Renal cortex interstitium (tissue), 15 donors: ENCODE measurements around the gene OR7A5. TPM values are rescaled to one million over a fixed set of nuclear protein-coding genes. Genes with fewer than 3 reads are reported as not detected.

Experiments
- DNase-seq, 11 donors: peaks; one replicate each; pipeline ENCODE4 v3.0.0-alpha.2; 2013; ENCODE audit warnings: low read depth in 9 of 11, low spot score in 4 of 11; ENCODE audit errors: extremely low read depth in 1 of 11
- long read RNA-seq, 16 experiments: transcript quantifications; one replicate each; lab custom pipeline, GENCODE V29; 2026
- polyA plus RNA-seq, 3 donors: library from polyadenylated mRNA; unstranded; fragments of 120-200 nt; gene quantifications; one replicate each; pipeline ENCODE4 v1.2.1, GENCODE V29; 2013; ENCODE audit not compliant: insufficient read length in 3 of 3

OR7A5 gene
- polyA plus RNA-seq: under 1 TPM in 1 of 3 donors, not detected in 2; 0.03 TPM
- long read RNA-seq, donor 1: 0 reads
- long read RNA-seq, donor 2: 0 reads
- long read RNA-seq, donor 3: 0 reads
- long read RNA-seq, donor 4: 0 reads
- long read RNA-seq, donor 5: 0 reads
- long read RNA-seq, donor 6: 0 reads
- long read RNA-seq, donor 7: 0 reads
- long read RNA-seq, donor 8: 0 reads
- long read RNA-seq, donor 9: 0 reads
- long read RNA-seq, donor 10: 0 reads
- long read RNA-seq, donor 11: 0 reads
- long read RNA-seq, donor 12: 0 reads
- long read RNA-seq, donor 13: 0 reads
- long read RNA-seq, donor 14: 0 reads
- long read RNA-seq, donor 15, partial matches to known transcripts: 0 of 1 reads
- long read RNA-seq, donor 15, other reads (novel, unspliced or antisense): 0 of 1 reads
- long read RNA-seq, donor 16: 0 reads

DNA sequence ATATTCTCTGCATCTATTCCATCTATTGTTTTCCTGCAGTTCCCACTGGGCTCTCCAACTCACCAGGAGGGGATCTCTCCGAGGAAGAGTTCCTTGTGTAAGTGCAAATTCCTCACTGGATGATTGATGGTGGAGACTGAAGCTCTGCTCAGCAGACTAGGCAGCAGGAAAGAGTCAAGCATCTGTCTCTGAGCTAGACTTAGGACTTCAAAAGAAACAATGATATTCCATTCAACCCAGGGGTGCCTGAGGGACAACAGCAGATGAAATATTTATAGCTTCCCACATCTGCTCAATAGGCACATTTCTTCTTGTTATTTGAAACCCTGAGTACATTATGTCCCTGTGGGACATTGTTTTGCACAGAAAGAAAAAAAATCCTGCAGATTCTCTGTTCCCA, at the start of gene OR7A5, which contains the start of gene OR7C1:
TSS of gene OR7A5 (minus strand) at position 175 of the 400 bp plus-strand sequence. CDS start 6,944 bp downstream, outside the sequence.
TSS of gene OR7C1 (minus strand) at position 175 of the 400 bp plus-strand sequence. CDS start 35,049 bp downstream, outside the sequence.
- DNase-seq: peak in 7 of 11 donors; percentile 5 to 52 (median 49)

DNA sequence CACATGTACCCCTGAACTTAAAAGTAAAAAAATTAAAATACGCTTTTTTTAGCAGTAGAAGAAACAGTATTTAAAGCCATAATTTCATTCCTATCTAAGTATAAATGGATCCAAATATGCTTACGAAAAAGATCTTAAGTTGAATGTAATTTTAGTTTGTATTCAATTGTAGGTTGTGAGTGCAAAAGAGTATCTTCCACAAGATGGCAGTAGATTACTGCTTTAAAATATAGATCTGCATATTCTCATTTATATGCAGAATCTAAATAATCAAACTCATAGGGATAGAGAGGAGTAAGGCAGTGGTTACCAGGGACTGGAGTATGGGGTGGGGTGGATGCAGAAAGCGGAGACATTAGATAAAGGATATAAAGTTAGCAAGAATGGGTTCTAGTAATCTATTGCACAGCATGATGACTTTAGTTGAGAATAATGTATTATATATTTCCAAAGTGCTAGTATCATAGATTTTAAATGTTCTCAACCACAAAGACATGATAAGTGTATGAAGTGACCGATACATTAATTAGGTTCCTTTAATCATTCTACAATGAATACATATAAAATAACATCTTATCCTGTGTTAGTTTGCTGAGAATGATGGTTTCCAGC, 36.7 kb upstream of the OR7A5 start:
- DNase-seq: peak in 1 of 11 donors; percentile 6

DNA sequence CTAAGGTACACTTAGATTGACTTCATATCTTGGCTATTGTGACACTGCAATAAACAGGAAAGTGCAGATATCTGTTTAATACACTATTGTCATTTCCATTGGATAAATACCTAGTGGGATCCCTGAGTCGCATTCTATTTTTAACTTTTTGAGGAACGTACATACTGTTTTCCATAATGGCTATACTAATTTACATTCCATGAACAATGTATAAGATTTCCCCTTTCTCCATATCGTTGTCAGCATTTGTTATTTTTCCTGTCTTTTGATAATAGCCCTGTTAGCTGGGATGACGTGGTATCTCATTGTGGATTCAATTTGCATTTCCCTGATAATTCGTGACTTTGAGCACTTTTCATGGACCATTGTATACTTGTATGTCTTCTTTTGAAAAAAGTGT, 33.5 kb upstream of the OR7A5 start:
- DNase-seq: no peak

DNA sequence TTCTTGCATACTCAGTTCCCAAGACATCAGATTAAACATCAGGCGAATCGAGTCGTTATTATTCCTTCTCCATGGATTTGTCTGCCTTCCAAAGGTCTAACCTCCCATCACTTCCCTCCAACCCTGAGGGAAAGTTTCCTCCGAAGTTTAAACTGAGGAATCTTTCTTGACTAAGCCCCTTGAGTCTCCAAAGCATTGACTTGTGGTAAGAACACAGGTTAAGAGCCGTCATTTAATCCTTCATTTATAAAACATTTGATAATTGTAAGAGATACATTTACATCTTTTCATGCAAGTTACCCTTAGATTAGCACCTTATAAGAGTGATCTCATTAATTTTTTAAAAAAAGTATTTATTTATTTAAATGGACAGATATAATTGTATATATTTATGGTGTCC, 13.8 kb upstream of the OR7A5 start, which contains the start of gene OR7A10:
TSS of gene OR7A10 (minus strand) at position 101 of the 400 bp plus-strand sequence. CDS start 7,045 bp downstream, outside the sequence.
- DNase-seq: no peak

DNA sequence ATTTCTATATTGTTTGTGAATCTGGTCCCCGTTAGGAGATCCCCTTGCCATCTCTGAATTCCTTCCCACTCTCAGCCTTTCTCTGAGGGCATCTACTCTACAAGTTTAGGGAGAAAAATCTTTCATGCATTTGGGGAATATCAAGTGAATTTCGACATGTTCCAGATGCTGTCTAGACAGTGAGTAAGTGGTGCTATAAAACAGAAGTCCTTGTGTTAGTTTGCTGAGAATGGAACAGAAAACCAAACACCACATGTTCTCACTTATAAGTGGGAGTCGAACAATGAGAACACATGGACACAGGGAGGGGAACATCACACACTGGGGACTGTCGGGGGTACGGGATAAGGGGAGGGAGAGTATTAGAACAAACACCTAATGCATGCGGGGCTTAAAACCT, 8.6 kb upstream of the OR7A5 start:
- peak in 4 of 11 donors; percentile 17 to 38 (median 28) for DNase-seq

DNA sequence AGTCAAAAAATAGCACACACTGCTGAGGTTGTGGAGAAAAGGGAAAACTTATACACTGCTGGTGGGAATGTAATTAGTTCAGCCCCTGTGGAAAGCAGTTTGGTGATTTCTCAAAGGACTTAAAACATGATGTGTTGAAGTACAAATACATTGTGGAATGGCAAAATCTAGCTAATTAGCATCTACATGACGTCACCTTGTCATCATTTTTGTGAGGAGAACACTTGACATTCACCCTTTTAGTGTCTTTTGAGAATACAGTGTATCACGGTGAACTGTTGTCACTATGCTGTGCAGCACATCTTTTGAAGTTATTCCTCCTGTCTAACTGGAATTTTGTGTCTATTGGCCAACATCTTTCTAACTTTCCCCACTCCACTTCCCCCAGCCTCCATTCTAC, 8.2 kb upstream of the OR7A5 start:
- no peak for DNase-seq

DNA sequence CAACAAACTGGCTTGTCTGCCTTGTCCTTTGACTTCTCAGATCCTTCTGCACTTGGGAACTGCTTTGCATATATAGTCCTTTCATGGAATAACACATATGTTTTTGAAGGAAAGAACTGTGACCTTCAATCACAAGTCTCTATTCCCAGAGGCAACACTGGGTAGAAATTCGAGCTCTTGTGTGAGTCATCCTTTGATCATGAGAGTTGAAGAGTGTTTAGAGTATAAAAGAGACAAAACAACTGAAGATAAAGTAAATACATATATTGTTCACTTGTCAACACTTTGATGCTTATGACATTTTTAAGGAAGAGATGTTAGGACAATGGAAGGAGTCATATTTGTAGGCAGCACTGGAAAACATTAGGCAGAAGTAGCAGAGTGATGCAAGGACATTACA, 5.2 kb upstream of the OR7A5 start:
- DNase-seq: no peak

DNA sequence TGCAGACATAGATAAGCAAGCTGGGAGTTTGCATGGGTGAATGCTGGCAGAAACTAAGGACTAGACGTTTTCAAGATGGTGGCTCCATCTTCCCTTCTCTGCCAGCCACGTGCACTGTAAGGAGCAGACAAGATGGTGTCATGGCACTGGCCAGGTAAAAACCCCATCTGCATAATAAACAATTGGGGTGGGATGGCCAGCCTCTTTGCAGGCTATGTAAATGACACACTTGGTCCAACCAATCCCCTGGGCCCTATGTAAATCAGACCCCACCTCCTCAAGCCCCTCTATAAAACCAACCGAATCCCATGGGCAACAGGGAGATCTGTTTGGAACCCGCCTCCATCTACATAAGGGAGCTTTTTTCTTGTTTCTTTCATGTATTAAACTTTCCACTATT, 2.4 kb upstream of the OR7A5 start:
- DNase-seq: no peak

DNA sequence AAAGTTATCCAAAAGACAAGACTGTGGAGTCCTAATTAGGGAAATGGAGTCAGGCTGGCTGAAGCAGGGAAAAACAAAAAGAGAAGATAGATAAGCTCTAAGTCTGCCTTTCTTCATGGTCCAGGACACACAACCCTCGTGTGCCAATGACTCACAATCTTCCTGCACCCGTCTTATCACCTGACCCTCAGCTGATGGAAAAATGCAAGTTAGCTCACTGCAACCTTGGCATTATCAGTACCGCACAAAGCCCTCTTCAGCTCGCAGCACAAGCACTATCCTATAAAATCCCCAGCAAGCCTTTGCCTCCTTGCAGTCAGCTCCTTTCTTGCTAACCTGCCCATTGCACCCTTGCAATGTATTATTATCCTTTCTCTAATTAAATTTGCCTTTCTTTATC, 4.3 kb downstream of the OR7A5 start:
- DNase-seq: no peak

DNA sequence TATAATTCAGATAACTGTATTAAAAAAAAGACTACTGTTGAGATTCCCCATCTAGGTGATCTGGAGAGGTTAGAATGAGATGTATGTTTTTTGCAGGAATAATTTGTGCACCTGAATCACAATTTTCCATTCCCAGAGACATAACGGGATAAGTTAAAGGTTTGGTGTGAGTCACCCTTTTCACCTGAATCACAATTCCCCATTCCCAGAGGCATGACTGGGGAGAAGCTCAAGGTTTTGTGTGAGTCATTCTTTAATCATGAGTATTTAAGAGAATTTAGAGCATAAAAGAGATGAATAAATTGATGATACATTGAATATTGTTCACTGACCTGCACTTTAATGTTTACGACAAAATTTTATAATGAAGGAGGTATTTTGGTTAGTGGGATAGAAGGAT, 9.0 kb downstream of the OR7A5 start:
- DNase-seq: no peak

DNA sequence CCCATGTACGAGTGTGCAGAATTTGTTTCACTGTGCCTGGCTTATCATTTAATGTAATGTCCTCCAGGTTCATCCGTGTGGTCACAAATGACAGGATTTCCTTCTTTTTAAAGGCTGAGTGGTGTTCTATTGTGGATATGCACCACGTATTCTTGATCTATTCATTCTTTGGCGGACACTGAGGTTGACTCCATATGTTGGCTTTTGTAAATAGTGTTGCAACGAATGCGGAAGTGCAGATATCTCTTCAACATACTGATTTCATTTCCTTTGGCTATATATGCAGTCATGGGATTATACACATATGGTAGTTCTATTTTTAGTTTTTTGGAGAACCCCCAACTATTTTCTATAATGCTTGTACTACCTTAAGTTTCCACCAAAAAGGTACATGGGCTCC, 13.0 kb downstream of the OR7A5 start:
- no peak for DNase-seq

DNA sequence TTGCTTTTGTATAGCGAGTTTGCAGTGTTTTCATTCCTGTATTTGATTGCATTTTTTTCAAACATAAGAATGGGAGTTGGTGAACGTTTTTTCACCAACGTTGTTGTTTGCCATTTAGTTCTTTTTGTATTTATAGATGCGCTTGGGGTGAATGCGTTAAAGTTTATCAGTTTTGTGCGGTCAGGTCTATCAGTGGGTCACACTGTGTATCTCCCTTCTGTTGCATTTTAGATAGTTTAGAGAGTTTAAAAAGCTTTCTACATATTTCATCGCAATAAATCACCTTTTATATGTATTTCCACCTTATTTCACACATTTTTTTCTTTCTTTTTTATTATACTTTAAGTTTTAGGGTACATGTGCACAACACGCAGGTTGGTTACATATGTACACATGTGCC, 16.4 kb downstream of the OR7A5 start:
- DNase-seq: no peak

DNA sequence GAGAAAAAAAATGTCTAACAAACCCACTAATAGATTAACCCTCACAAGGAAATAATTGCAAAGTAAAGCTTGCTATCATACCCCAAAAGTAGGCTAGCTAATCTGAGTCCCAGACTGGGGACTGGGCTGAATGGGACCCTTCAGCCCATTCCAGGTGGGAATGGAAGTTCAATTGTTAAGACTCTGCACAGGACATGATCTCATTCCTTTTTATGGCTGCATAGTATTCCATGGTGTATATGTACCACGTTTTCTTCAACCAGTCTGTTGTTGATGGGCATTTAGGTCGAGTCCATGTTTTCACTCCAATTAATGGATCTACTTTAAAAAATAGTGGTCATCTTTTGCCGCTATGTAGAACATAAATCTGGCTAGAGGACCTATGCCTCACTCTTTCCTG, 17.9 kb downstream of the OR7A5 start:
- DNase-seq: no peak

DNA sequence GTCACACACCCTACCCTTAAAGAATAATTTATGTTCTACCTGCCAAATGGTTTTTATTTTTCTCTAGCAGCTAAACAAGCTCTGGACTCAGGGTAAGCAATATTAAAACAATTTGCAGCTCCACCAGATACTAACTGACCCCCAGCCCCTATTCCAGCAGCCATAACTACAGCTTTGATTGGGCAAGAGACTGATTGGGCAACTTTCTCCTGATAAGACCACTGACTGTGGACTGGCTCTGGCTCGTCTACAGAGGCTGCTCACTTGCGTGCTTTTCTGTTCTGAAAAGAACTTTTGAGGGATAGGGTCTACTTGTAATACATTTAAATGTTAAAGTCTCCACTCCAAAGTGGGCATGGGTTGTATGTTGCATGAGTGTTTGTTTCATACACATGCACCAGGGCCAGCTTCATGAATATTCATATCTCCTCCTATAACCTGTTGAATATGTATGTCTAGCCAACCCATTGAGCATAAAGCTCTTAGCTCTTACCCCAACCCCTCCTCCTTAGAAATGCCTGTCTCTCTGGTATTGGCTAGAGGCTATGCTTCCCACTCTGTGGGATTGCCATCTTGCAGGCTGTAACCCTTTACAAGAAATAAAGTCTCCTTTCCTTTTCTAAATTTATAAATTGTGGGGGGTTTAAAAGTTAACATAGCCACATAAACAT, 19.9 kb downstream of the OR7A5 start:
- DNase-seq: no peak

DNA sequence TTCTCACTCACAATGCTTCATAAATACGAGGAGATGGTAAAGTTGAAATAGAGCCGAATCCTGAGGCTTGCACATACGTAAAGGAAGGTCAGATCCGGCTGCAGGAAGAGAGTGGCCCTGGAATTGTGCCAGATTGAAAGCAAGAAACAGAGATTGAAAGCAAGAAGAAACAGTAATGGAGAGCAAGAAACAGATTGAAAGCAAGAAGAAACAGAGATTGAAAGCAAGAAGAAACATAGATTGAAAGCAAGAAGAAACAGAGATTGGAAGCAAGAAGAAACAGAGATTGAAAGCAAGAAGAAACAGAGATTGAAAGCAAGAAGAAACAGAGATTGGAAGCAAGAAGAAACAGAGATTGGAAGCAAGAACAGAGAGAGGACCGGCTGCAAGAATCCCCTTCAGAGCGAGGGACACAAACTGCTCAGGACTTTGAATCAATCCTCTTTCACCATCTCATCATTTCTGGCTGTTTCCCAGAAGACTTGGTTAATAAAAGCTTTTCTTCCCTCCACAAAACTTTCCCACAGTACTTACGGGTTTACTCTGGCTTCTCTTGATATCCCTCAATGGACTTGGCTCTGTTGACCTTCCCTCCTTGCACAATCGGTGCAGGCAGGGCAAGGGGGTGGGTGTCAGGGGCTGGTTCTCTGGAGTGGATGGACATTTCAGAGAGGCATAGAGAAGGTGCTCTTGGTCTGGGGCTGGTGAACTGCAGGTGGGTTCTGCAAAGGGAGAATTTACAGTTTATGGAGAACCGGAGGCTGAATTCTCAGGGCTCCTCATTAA, 25.5 kb downstream of the OR7A5 start:
- no peak for DNase-seq

DNA sequence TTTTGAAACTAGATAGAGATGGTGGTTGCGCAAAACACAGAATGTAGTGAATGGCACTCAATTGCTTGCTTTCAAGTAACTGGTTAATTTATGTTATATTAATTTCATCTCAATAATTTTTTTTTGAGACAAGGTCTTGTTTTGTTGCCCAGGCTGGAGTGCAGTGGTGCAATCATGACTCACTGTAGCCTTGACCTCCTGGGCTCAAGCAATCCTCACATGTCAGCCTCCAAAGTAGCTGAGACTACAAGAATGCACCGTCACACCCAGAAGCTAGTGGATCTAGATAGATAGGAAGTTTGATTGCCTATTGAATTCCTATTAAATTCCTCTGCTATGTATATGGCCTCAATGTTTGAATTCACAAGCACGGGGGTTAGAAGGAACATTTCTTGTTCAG, 30.2 kb downstream of the OR7A5 start:
- DNase-seq: no peak

DNA sequence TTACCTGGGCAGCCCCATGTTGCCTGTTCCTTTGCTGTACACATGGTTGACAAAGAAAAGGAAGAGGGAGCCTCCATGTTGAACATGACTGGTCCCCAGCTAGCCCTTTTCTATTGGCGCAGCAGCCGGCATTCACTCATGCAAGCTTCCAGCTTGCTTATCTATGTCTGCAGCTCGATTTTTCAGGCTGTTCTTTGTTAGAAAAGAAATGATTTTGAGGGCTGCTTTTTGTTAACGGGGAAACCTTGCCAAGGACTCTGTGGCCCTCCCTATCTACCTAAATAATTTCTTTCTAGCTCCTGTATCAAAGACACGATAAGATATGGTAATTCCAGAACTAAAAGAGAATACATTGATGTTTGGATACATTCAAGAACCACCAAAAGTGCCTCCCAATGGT, 36.2 kb downstream of the OR7A5 start:
- DNase-seq: no peak

DNA sequence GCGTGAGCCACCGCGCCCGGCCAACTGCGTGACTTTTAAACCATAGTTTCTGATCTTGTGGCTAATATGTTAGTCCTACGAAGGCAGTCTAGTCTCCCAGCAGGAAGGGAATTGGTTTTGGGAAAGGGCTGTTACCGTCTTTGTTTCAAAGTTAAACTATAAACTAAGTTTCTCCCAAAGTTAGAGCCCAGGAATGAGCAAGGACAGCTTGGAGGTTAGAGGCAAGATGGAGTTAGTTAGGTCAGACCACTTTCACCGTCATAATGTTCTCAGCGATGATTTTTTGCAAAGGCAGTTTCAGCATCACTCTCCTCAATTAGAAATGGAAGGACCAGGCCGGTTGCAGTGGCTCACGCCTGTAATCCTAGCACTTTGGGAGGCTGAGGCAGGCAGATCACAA, 39.0 kb downstream of the OR7A5 start:
- no peak for DNase-seq

DNA sequence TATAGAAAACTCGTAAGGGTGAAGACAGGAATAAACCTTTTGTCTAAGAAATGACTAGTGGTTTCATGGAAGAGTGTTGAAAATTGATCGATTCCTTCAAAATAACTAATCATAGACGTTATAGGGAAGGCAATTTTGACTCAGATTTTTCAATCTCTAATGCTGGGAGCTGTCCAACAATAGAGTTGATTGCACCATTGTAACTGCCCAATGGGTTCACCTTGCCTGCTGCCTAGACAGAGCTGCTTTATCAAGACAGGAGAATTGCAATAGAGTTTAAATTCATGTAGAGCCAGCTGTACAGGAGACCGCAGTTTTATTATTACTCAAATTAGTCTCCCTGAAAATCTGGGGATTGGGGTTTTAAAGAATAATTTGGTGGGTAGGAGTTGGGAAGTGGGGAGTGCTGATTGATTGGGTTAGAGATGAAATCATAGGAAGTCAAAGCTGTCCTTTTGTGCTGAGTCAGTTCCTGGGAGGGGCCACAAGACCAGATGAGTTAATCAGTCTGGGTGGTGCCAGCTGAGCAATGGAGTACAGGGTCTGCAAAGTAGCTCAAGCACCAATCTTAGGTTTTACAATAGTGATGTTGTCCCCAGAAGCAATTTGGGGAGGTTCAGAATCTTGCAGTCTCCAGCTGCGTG, 39.8 kb downstream of the OR7A5 start:
- DNase-seq: no peak
